Stimulated activated naive CD4-positive, alpha-beta T cell (primary cell): Measurements from ENCODE around the gene NDST3.
"Not testable (repeated sequence)": the region's sequence is repeated elsewhere in the genome, so short reads cannot be mapped to it uniquely, and the experiment has no call there.

Experiments used
- DNase-seq, 6 experiments: peaks; one replicate each; lab custom pipeline; 2025; lab: John Stamatoyannopoulos, UW

Gene NDST3

DNA sequence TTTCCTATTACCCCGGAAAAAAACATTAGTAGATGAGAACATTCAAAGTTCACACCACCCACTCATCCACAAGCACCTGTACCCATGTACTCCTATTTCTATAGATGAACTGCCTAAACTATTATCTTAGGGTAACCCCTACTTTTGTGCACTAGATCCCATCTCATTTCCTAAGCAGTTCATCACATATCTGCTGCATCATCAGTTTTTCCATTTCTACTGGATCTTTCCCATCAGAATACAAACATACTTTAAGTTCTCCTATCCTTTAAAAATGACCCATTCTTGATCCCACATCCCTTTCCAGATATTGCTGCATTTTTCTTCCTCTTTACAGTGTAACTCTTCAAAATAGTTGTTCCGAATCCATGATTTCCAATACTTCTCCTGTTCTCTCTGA lies 237.5 kb downstream of the NDST3 start:
- DNase-seq: no peak

DNA sequence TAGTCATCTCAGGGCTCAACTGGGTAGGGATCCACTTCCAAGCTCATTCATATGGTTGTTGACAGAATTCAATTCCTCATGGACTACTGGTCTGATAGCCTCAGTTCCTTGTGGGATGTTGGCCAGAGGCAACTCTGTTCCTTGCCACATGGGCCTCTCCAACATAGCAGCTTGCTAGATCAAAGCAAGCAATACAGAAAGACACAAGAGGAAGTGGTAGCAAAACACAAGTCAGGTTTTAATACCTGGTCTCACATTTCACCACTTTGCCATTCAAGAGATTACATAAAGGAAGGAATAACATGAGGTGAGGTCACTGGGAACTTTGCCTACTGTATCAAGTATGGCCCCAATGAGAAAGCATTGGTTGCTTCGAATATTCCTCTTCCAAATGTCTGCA lies 239.4 kb downstream of the NDST3 start:
- DNase-seq: no peak

DNA sequence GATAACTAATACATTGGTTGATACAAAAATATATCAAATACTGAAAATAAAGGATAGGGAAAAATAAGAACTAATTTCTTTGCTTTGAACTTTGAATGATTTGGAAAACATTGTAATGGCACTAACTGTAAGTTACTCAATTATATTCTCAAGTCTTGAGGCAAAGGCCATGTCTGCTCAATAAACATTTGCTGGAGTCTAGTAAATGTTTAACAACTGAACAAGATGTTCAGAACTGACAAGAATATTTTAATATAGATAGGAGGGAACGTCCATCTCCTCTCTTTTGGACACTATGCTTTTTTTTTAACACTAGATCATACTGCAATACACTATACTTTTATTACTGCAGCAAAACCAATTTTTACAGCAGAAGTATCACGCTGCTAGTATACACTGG lies 242.3 kb downstream of the NDST3 start:
- no peak for DNase-seq

DNA sequence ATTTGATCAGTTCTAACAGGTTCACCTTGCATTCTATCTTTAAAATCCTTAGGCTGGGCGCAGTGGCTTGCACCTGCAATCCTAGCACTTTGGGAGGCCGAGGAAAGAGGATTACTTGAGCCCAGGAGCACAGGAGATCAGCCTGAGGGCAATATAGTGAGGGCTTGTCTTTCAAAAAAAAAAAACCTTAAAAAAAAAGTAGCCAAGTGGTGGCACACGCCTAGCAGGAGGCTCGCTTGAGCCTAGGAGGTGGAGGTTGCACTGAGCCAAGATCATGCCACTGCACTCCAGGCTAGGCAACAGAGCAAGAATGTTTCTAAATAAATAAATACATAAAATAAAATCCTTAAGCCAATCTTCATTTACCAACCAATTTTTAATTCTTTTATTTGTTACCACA lies 243.0 kb downstream of the NDST3 start:
- no peak for DNase-seq

DNA sequence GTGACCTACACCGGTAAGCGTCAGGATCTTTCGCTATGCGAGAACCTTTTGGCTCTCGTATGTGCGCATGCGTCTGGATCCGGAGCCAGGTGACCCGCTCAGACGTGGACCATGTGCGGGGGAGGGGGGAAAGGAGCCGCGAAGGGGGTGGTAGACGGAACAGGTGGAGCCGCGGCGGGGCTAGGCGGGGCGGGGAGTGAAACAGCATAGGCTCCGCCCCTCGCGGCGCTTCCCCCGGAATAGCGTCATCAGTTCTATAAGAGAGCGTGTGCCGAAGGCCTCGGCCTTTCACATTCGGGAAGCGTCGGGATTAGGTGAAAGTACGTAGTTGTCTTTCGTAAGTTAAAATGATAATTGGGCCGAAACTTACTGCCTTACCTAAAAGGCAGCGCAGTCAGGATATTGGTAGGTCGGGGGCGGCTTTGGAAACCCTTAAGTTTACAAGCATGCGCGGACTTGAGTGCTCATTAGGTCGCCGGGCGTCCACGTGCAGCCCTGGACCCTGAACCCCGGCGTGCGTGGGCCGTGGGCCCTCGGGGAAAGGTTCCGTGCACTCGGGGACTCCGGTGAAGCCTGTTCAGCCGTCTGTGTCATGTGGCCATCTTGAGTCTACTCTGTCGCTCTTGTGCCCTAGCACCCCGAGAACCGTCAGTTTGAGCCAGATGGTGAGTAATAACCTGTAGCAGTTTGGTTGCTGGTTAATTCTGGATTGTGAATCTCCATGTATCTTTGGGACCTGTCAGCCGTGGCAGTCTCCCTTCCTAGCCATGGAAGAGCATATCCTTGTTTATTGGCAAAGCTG lies 244.4 kb downstream of the NDST3 start:
- peak; percentile 91 to 98 (median 95) for DNase-seq

DNA sequence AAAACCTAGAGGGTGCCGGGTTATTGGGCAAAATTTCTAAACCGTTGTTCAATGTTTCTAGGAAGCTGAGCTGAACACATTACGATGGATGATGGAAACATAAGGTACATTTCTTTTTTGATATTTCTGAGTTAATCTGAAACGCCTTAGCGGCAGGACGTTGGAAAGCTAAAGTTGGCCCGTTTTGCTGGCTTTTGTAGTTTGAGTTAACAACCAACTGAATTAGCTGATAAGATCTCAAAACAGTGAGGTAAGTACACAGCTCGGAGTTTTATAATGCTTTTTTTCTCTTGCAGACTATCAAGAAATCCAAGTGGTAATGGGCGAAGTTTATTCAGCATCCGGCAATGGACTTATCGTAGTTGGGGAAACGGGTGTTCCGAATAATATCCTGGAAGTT lies 245.0 kb downstream of the NDST3 start:
- peak in 5 of 6 experiments; percentile 1 to 72 (median 48) for DNase-seq

DNA sequence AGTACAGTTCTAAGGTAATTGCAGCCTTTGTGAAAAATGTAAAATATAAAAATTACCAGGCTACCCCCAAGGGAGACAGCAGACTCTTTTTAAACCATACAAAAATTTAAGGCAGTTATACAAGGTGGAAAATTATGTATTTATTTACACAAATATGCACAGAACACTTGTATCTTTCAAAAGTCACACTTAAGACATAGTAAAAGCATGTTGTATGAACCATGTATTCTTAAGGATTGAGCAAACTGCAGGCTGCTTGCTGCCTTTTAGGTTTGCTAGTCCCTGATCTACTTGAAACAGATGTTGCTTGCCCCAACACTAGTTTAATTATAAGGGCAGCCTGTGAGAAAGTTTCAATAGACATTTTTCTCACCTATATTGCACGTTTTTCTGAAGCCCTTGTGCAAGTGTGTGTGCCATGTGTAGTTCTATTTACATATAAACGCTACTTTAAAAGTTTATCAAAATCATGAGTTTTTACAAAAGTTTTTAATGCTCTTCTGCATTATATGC lies 245.7 kb downstream of the NDST3 start:
- DNase-seq: no peak

DNA sequence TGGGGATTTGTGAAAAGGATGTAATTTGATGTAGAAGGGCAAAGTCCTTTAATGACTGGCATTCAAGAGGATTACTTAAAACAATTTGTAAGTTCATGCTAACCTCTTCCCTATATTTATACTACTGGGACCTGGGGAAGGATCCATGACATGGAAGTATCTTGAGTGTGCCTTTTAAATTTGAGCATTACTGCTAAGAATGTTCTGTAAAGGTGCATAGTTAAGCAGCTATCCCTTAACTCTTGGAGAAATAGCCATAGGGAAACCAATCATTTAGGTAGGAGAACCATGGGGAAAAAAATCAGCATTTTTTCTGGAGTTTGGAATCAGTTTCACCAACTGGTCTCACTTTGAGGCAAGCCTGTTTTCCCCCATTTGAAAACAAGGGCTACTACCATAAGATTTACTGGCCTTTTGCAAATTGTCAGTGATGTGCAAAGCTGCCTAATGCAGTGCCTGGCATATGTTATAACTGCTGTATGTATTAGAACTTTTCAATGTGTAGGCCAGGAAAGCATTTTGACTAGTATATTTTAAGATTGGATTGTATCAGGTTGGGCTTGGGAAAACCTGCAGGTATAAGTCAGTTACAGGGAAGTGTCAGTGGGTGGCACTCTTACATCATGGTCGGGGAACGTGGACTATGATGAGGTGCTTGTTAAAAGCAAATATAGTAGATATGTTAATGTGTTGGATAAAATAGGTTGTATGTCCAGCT lies 246.4 kb downstream of the NDST3 start:
- peak in 4 of 6 experiments; percentile 10 to 42 (median 28) for DNase-seq

DNA sequence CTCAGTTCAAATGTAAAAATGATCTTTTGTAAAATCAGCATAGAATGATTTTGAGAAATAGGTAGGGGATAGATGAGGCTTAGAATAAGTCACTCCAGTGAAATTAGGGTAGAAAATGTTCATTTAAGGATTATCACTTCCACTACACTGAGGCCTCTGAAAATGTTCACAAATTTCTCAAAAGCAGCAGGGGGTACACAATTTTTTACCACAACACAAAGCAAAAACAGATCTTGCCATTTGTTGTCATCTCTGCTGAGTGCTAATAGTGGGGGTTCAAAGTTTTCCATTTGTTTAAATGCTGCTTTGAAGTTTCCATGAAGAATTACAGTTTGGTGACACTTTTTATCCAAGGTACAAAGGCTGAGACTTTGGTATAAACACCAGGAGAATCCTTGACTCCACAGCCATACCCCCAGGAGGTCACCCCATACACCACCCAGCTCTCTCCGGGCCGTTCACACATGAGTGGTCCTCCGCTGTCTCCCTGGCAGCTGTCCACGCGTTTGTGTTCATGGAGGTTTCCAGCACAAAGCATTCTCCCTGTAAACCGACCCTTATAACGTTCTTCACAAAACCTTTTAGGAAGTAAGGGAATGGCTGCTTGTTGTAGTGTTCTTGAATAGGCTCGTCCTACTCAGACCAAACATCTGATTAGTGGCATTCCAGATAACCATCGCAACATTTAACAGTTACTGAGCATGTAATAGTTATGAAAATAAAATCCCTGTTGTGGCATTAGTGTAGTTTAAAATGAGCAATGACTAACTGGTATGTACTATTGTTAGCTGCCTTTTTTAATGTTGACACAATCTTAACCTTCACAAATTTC lies 247.5 kb downstream of the NDST3 start:
- DNase-seq: no peak

DNA sequence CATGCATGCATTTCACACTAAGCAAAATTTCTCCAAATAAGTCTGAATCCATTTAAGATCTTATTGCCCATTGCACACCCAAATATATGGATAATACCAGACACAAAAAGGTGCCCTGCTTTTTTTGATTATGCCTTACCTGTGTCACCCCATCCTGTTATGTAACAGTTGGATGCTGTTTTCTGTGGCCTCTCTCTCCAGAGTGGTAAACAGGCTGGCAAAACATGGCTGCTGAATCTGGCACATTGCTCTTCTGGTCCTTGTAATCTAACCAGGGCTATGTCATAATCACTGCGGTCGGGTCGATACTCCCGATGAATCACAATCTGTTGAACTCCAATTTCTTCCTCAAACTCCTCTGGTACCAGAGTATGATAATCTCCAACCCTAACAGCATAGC lies 248.4 kb downstream of the NDST3 start:
- DNase-seq: no peak

DNA sequence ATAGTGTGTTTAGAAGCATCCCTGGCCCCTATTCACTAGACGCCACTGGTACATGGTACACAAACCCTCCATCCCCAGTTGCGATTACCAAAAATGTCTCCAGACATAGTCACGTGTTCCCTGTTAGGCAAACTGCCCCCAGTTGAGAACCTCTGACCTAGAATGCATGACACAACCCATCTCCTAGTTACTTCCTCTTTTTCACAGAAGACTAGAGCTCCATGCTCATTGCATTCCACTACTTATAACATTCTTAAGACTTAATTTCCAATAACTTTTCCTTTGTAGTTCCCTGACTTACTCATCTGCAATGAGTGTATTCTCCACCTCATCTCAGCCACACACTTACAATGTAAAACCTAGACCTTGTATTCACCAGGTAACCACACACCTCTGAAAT lies 249.9 kb downstream of the NDST3 start:
- DNase-seq: no peak

DNA sequence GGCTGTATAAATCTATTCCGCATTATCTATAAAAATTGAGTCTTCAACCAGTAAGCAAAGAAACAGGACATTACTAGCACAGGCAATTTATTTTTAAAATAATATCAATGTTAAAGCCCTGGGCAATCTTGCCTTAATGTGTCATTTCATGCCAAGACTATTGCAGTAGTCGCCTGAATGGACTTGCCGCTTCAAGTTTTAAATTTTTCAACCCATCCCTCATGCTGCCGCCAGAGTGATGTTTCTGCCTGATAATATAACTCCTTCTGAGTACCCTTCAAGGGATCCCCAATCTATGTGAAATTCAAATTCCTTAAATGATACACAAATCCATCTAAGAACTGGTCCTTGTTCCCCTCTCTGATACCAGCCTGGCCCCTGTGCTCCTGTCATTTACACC lies 251.6 kb downstream of the NDST3 start:
- DNase-seq: no peak

DNA sequence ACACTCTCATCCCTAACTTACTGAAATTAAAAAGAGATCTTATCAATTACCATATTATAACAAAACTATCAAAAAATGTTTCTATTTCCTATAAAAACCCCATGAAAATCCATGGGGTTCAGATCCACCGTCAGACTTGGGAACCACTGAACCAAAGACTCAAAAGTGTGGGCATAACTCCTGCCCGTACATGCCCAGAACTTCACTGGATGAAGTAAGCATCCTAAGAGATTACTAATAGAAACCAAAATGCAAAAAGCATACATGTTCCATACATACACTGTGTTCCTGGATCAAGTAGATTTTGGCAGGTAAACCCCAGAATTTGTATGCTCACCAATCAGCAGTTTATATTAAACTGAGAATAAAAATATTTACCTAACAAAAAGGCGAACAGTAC lies 252.4 kb downstream of the NDST3 start:
- no peak for DNase-seq

DNA sequence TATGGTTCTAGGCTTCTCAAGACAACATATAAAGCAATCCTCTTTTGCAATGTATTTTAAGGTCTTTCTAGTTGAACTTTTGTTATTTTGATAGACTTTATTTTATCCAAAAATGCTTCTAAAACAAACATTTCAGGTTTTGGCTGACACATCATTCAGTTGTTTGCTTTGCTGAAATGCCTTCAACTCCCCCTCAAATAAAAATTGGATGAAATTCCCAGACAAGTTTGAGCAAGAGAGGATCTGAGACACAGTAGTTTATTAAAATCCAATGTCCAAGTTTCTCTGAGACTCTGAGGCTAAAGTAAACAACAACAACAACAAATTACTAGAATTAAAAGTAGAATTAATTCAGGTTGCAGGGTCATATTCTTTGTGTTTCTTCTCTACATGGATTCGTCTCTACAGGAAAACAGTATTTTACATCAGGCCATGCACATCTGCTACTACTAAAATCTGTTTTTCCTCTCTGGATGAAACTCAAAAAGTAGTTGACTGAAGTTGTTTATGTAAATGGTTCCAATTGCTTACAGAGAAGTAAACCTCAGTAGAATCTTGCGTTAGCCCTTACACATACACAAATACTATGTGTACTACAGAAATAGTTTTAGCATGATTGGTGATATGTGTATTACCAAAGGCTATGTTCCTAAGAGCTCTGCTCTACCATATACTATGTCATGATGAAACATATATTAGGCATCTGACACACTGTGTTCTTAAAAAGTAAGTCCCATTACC lies 253.6 kb downstream of the NDST3 start:
- no peak for DNase-seq

DNA sequence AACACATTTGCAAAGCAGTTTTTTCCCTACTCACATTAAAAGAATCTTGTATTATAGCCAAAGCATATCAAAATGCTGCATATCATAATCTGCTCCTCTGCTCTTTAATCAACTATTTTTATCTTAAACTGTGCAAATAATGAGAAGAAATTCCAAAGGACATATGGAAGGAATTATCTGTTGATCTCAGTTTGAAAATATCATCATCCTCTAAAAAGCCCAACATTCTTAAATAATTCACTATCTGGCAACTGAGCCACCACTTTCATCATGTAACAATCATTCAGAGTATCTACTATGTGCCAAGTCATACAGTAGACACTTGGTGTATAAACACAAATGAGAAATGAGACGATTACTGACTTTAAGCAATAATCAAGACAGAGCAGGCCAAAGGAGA lies 255.5 kb downstream of the NDST3 start:
- DNase-seq: no peak

DNA sequence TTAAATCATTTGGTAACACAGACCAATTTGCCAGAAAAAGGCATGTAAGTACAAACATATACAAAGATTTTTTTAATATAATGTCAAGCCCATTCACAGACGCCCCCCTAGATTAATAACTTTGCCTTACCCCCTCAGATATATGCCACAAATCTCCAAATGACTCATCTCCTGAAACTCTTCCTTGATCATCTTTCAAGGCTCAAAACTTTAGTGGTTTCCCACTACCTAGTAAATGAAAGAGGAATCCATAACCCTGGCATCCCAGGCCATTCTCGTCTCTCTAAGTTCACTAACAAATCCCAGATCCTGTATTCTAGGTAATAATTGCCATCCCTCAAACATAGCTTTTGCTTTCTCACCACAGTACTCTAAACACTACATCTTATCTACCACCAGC lies 256.7 kb downstream of the NDST3 start:
- no peak for DNase-seq

DNA sequence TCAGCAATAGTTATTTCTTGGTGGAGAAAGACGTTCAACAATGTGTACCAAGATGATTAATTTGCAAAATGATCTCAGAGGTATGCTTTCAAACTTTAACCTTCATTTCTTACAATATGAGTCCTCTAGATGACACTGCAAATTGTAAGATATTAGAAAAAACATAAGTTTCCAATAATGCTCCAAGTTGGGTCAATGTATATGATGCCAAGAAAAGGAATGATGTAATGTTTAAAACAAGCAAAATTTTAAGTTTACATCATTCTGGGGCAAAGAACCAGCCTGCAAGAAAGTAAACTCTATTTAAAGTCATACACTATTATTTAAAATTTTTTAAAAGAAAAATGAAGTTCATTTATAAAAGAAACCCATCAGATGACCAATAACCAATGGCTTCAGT lies 262.4 kb downstream of the NDST3 start:
- no peak for DNase-seq

DNA sequence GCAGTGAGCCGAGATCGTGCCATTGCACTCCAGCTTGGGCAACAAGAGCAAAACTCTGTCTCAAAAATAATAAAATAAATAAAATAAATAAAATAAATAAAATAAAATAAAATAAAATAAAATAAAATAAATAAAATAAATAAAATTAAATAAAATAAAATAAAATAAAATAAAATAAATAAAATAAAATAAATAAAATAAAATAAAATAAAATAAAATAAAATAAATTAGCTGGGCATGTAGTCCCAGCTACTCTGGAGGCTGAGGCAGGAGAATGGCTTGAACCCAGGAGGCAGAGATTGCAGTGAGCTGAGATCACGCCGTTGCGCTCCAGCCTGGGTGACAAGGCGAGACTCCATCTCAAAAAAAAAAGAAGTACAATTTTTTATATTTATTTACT lies 265.3 kb downstream of the NDST3 start:
- DNase-seq: not testable (repeated sequence)

DNA sequence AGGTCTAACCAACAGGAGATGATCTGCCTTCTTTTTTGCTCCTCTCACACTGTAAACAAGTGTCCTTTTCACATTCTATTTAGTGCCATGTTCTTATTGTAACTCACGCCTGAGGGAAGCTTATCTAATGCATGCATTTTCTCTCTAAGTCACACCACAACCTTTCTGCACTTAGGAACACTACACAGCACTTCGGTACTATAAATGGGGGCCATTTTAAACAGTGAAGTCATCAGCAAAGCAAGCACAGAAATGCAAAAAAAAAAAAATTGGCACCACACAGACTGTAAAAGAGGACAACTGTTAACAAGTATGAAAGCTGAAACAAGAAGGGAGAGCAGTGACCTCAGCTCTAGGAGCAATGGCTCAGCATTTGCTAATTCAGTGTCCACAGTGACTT lies 273.4 kb downstream of the NDST3 start:
- no peak for DNase-seq
